Right kidney (tissue), 9 donors: ENCODE measurements around the gene ASIC1.
"Not testable (repeated sequence)": the region's sequence is repeated elsewhere in the genome, so short reads cannot be mapped to it uniquely, and the experiment has no call there.

Source experiments
- DNase-seq: peaks from one replicate; pipeline ENCODE4 v3.0.0-alpha.2; 2016
- long read RNA-seq, 8 donors: transcript quantifications; one replicate each; lab custom pipeline, GENCODE V29; 2026

The ASIC1 gene
- long read RNA-seq, donor 1, result 0 reads
- long read RNA-seq, donor 2, partial matches to known transcripts, result 0 of 2 reads
- long read RNA-seq, donor 2, other reads (novel, unspliced or antisense), result 0 of 2 reads
- long read RNA-seq, donor 3, partial matches to known transcripts, result 0 of 1 reads
- long read RNA-seq, donor 3, other reads (novel, unspliced or antisense), result 0 of 1 reads
- long read RNA-seq, donor 4, result 0 reads
- long read RNA-seq, donor 5, partial matches to known transcripts, result 0 of 1 reads
- long read RNA-seq, donor 5, other reads (novel, unspliced or antisense), result 0 of 1 reads
- long read RNA-seq, donor 6, result 0 reads
- long read RNA-seq, donor 7, result 0 reads
- long read RNA-seq, donor 8, result 0 reads

DNA sequence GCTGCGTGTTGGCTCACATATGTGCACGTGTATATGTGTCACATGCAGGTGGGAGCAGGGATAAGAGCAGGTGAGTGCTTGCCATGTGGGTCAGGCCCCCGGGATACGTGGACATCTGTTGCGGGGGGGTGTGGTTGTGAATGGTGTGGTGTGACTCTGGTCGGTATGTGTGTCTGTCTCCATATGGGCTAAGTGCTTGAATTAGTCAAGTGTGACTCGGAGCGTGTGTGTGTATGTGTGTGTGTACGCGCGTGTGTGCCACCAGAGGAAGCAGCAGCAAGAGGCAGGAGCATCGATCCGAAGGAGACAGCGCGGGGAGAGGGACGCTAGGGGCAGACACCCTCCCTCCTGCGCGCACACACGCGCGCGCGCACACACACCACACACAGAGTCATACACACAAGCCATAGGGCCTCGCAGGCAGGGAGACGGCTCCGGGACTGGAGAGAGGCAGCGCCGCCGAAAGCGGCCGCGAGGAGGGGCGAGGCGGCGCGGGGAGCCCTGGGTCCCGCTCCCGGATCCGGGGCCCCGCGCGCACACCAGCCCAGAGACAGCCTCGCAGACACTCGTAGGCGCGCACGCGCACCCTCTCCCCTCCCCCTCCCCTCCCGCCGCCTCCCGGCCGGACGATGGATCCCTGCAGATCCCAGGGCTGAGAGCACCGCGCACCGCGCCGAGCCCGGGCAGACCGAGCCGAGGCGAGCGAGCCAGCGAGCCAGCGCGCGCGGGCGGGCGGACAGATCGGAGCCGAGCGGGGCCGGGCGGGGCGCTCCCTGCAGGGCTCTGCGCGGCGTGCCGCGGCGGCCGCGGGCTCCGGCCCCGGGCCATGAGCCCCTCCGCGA, at the start of gene ASIC1:
TSS of gene ASIC1 (plus strand) at position 597 of the 842 bp plus-strand sequence. CDS start 1,171 bp downstream, outside the sequence.
- DNase-seq, result peak; percentile 86

DNA sequence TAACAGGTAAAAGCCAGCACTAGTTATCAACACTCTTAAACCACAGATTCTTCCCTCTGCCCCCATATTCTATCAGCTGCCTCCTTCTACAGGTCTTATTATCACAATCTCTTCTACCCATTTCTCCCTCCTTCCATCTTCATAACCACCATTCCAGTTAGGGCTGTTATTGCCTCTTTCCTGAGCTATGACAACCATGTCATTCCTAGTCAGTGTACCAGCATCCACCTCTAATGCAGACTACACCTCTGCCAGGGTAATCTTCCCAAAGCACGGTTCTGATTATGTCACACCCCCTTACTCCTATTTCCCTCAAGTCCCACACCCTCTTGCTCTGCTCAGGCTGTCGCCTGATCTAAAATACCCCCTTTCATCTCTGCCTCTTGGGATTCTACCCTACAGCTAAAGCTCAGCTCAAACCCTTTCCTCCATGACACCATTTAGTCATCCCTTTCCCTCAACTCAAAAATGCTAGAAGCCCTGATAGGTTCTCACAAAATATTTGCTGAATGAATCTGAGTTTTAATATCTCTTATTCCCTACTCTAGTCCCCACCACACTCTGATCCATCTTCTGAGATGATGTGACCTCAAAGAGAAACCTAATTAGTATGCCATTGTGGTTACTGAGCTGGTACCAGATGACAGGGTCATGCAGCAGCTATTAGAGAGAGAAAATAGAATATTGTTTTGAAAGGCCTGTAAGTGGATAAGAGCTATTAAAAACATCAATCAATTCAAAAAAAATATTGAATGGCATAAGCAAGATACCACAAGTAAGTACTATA, 43.8 kb upstream of the ASIC1 start:
- DNase-seq, result no peak

DNA sequence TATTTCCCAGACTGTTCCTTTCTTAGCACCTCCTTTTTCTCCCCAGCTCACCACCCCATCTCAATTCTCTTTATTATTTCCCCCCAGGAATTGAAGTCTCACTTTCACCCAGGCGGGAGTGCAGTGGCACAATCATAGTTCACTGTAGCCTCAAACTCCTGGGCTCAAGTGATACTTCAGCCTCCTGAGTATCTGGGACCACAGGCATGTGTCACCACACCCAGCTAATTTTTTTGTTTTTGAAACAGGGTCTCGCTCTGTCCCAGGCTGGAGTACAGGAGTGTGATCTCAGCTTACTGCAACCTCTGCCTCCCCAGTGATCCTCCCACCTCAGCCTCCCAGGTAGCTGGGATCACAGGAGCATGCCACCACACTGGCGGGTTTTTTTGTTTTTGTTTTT, 43.1 kb upstream of the ASIC1 start:
- DNase-seq, result no peak

DNA sequence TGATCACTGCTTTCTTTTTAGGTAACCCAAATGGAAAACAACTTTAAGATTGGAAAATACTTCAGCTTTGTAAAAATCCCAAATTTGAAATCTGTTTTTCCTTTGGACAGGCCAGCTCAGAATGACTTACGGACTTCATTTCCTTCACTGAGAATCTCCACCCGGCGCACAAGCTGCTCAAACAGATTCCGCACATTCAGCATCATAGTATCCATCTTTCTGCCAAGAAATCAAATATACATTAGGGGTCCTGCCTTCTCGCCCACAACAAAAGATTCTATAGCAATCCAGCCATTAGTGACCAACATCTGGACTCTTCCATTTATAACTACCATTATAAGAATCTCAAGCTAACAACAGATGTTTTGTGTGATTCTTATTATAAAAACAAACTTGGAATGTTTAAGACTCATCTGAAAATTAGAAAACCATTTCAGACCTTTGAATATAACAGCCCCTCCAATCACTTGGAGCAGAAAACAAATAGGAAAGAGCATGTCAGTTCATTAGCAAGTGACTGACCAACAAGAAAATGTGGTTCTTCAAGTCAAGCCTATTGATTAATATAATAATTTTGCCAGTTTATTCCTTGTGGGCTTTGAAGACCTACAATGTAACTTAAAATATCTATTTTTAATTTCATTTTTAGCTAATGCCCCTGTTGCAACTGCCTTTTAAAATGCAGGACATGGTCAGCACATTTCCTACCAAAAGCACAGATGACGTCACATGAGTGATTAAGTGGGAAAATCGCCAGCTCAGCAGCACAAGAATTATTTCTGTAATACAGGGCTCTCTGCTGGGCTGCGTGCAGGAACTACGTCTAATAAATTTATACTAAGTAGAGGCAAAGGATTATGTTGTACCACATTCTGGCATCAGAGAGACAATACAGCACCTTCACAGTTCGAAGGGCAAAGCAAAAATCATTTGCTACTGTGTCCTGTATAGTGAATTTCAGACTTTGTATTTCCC, 40.6 kb upstream of the ASIC1 start:
- peak; percentile 33 for DNase-seq

DNA sequence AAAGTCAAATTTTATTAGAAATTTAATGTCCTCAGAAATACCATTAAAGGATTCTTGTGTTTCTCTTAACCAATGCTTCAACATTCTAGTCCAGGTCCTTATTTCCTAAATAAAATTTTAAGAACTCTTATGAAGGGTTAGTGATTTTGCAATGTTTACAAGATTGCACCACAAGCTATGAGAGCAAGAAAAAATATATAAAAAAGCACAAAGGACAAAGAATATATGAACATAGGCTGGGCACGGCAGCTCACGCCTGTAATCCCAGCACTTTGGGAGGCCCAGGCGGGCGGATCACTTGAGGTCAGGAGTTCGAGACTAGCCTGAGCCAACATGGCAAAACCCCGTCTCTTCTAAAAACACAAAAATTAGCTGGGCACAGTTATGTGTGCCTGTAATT, 39.8 kb upstream of the ASIC1 start:
- DNase-seq, result no peak

DNA sequence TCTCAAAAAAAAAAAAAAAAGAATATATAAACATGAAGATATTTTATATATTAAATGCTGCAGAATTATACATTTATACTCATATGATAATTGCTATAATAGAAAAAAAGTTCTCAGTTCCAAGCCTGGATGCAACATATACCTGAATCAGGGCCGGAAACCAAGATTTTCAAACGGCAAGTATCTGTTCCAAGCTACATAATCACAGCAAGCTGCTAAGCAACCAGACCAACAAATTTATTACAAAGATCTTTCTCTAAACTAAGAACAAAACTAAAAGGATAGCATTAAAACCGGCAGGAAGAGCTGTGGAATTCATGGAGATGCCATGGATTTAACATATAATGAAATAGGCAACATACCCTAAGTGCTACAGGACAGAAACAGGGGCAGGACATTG, 39.2 kb upstream of the ASIC1 start:
- no peak for DNase-seq

DNA sequence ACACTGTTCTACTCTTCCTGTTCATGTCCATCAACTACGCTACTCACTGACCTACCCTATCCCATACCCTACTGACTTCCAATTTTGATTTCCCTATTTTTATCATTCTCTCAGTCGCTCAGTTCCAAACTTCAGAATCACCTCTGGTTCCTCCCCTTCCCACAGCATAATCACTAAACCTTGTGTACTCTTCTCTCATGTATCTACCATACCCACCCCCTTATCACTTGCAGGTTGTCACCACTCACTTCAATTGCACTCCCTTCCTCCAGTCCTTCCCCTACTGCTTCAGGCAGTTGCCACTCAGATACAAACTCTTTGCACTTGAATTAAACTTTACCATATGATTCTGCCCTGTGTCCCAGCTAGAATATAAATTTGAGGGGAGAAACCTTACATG, 38.4 kb upstream of the ASIC1 start:
- DNase-seq, result no peak

DNA sequence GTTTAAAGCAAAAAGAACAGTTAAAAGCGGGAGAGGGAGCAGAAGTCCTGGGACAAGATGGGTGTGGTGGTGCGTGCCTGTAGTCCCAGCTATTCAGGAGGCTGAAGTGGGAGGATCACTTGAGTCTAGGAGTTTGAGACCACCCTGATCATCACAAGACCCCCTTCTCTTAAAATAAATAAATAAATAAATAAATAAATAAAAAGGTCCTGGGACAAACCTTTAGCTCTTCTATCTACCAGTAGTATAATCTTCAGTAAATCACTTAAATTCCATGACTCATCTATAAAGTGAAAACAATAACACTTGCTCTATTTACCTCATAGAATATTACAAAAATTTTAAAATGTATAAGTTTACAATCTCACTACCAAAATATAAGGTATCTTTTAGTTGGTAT, 37.9 kb upstream of the ASIC1 start:
- DNase-seq, result no peak

DNA sequence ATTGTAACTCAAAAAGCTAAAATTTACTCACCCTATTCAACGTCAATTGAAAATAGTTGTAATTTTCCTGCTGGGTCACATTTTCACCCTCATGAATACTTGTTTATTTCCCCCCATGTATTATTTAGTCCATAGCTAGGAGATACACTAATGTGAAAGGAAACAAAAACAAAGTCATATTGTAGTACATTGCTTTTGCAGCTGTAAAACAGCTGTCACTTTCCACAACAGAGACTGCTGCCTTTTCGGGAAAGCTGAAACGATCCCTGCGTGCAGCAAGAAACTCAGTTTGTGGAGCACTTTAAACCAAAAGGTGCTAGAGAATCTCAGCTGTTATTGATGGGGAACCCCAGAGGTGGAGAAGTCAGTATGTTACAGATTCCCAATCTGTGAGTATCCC, 36.4 kb upstream of the ASIC1 start:
- DNase-seq, result no peak

DNA sequence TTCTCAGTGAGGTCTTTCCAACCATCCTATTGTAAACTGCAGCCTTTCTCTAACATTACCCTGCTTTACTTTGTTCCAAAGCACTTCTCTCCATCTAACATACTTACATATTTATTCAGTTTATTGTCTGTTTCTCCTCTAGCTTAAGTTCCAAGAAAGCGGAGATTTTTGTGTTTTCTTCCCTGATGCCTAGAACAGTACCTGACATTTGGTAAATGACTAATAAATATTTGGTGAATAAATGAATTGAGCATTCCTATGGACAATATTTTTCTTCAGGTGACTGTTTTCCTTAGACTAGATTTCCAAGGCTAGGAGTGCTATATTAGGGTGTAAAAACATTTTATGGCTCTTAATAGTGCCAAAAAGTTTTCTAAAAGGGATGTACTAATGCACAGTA, 34.5 kb upstream of the ASIC1 start:
- no peak for DNase-seq

DNA sequence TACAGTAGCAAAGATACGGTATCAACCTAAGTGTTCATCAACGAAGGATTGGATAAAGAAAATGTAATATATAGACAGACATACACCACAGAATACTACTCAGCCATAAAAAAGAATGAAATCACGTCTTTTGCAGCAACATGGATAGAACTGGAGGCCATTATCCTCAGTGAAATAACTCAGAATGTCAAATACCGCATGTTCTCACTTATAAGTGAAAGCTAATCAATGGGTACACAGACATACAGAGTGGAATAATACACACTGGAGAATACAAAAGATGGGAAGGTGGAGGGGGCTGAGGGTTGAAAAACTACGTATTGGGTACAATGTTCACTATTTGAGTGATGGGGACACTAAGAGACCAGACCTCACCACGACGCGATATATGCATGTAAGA, 33.2 kb upstream of the ASIC1 start:
- no peak for DNase-seq

DNA sequence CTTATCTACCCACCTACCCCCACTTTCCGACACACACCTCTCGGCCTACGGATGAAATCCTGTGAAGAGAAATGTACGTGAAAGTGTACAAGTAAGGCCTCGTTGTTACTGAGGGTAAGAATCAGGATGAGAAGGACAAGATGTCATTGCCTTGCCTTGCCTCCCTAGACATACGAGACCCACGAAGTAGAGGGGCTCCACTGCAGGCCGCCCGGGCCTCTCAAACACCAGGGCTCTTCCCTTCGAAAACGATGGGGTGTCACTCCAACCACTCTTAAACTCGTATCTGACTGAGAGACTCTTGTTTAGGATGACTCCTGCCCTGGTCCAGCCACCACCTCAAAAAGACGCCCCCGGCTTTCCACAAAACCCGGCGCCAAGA, 32.6 kb upstream of the ASIC1 start:
- no peak for DNase-seq

DNA sequence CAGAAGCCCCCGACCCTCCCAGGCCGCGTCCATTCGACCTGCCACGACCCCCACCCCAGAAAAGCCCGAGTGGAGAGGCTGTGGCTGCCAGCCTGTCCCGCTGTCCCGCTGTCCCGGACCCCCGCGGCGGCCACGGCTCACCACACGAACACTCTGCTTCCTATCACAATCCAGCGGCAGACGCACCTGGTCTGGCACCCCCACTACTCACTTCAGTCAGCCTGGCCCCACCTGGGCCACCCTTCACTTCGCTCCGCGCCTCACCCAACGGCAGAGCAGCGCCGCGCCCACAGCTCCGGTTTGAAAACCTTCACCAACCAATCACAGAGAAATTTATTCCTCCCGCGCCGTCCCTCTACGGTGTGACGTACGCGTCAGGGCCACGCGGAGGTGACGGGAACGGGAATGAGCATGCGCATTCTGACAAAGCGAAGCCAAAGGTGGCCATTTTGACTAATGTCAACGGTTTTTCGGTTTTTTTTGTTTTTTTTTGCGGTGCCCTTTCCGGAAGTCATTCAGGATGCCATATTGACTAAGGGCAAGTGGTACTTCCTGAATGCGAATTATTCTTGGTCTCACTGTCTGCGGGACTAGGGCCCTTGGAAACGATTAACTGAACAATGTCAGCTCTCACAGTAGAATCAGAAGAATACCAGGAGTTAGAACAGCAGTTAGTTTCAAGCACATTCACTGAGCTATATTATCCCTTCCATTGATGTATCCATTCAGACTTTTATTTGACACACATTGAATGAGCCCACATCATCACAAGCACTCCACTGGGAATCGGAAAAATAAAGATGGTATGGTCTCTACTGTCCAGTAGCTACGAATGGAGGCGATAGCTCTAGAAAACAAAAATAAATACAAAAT, 32.0 kb upstream of the ASIC1 start, which contains the start of gene RACGAP1:
TSS of gene RACGAP1 (minus strand) at position 308 of the 873 bp plus-strand sequence. CDS start 8,779 bp downstream, outside the sequence.
- peak; percentile 87 for DNase-seq

DNA sequence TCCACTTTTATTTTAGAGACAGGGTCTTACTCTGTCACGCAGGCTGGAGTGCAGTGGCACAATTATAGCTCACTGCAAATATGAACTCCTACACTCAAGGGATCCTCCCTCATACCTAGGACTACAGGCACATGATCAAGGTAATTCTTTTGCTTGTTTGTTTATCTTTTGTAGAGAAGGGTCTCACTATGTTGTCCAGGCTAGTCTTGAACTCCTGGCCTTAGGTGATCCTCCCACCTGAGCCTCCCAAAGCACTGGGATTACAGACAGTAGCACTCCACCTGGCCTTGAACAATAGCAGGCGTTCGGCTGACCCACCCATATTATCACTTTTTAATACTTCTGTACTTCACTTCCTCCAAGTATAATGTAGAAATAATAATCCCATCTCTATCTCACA, 30.7 kb upstream of the ASIC1 start:
- no peak for DNase-seq

DNA sequence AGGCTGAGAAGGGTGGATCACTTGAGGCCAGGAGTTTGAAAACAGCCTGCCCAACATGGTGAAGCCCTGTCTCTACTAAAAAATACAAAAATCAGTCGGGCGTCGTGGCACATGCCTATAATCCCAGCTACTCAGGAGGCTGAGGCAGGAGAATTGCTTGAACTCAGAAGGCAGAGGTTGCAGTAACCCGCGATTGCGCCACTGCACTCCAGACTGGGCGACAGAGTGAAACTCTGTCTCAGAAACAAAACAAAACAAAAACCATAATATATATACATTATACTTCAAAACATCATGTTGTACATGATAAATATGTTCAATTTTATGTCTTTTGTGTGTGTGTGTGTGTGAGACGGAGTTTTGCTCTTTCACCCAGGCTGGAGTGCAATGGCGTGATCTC, 26.9 kb upstream of the ASIC1 start:
- not testable (repeated sequence) for DNase-seq

DNA sequence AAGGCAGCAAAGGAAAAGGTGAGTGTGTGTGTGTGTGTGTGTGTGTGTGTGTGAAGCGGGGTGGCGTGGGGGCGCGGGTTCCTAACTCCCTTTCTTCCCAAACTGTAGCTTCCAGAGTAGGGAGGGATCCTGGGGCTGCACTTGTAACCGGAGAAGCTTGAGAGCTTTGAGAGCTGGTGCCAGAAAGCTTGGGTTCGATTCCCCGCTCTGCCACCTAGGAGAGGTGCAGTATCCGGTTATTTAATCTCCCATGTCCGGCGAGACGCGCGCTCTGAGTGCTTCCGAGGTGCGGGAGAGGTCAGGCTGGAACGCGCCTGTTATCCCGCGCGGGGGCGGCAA, 24.9 kb upstream of the ASIC1 start:
- no peak for DNase-seq

DNA sequence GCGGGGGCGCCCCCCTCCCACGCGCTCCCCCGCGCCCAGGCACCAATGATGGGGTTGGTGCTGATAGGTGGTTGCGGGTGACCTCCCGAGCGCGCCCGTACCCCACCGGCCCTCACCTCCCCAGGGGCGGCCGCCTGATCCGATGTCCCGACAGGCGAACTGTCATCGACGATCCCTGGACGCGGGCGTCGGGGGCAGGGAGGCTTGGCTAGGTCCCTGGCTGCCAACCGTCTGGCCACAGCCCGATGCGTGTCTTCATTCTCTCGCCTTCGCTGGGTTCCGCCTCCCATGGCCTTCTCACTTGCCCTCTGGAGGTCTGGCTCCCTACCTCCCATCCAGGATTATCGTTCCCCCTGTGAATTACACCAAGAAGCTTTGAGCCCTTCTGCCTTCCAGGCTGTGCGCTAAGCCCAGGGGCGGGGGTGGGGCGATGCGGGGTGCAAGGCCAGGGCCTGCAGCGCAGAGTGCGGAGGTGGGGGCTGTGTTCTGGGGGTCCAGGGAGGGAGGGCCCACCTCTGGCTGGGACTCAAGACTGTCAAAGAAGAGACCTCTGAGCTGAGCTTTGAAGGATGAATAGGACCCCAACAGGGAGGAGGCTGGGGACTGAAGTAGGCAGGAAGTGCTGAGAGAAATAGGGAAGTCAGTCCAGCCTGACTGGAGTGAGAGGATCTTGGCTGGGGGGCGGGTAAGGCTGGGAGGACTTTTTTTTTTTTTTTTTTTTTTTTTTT, 24.4 kb upstream of the ASIC1 start:
- peak; percentile 57 for DNase-seq

DNA sequence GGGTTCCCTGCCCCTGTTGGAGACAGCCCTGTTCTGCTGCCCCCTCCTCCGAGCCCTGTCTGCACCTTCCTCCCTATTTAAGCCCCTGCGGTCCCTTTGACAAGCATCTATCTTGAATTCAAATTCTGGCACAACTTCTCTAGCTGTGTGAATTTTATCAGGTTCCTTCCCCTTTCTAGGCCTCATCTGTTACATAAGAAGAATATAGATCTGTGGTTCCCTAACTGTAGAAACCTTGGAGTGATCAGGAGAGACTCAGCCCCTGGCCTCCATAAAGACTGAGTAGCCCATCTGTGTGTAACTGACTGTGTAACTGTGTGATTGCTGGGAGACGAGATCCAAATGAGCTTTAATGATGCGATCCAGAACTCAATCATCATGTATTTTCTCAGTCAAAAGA, 19.1 kb upstream of the ASIC1 start:
- no peak for DNase-seq

DNA sequence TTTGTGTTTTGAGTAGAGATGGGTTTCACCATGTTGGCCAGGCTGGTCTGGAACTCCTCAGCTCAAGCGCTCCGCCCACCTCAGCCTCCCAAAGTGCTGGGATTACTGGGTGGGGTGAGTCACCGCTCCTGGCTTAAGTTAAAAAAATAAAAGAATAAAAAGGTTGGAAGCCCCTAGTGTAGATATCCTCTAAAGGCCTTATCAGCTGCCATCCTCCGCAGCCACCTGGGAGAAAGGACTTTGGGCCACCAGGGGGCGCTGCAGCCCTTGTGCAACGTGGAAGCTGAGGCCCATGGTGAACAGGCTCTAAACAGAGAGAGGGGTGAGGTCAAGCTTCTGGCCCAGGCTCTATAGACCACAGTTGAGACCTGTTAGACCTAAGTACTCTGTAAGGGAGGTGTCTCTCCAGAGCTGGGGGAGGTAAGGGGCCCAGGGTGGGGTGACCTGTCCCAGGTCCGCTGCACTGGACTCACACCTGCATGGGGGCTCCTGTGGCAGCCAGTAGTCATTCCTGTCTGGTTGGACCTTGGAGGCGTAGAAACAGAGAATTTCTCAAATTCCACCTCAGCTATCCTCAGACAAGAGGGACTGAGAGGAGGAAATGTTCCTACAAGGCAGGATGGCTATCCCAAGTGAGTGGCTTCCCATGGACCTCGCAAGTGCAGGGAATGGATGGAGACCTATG, 18.1 kb upstream of the ASIC1 start:
- DNase-seq, result peak; percentile 49
